Ectodermal cell (in vitro differentiated cells): ENCODE results near the gene KRTCAP2.
"Not testable (repeated sequence)": the region's sequence is repeated elsewhere in the genome, so short reads cannot be mapped to it uniquely, and the experiment has no call there.

Experiments
- H3K27ac ChIP-seq: 2 replicates; pipeline ENCODE4 v1.7.0; 2013; ENCODE audit warnings: mild to moderate bottlenecking, low read depth, low read length; ENCODE audit not compliant: insufficient read depth, poor library complexity, severe bottlenecking
- H3K27me3 ChIP-seq: 2 replicates; pipeline ENCODE4 v1.7.0; 2013; ENCODE audit warnings: mild to moderate bottlenecking, low read length; ENCODE audit not compliant: insufficient read depth, control insufficient read depth, poor library complexity, severe bottlenecking
- H3K36me3 ChIP-seq: one replicate; pipeline ENCODE4 v1.7.0; 2013; ENCODE audit warnings: low read length; ENCODE audit not compliant: control insufficient read depth, insufficient read depth
- H3K4me1 ChIP-seq: one replicate; pipeline ENCODE4 v1.7.0; 2013; ENCODE audit warnings: low read length; ENCODE audit not compliant: control insufficient read depth, insufficient read depth
- H3K4me3 ChIP-seq: 2 replicates; pipeline ENCODE4 v1.7.0; 2013; ENCODE audit warnings: low read depth, low read length, control low read depth; ENCODE audit not compliant: insufficient read depth
- H3K9me3 ChIP-seq: 2 replicates; pipeline ENCODE4 v1.7.0; 2013; ENCODE audit warnings: mild to moderate bottlenecking, low read length, moderate library complexity; ENCODE audit not compliant: control insufficient read depth
- WGBS, 2 experiments: methylation state at CpG; one replicate each; pipeline ENCODE4 v1.1.7; 2013; ENCODE audit warnings: missing lambda C conversion rate in 2 of 2; 5-methylcytosine and 5-hydroxymethylcytosine counted together

Gene KRTCAP2

GRCh38 chr1:155167166-155168104 lies 5.7 kb downstream of the KRTCAP2 start:
- Histone ChIP-seq H3K4me1 (peaks cover 17% of the 10 kb centered on the region), H3K27me3 (no peaks in the 10 kb centered on the region), H3K36me3 (no peaks in the 10 kb centered on the region), H3K27ac (peak overlapping the region; percentile 50), H3K4me3 (peak overlapping the region; percentile 33), H3K9me3 (no peaks in the 10 kb centered on the region)
- 13 to 14% methylated on average over 26 to 28 of the region's 28 CpGs for WGBS, 2 experiments

DNA sequence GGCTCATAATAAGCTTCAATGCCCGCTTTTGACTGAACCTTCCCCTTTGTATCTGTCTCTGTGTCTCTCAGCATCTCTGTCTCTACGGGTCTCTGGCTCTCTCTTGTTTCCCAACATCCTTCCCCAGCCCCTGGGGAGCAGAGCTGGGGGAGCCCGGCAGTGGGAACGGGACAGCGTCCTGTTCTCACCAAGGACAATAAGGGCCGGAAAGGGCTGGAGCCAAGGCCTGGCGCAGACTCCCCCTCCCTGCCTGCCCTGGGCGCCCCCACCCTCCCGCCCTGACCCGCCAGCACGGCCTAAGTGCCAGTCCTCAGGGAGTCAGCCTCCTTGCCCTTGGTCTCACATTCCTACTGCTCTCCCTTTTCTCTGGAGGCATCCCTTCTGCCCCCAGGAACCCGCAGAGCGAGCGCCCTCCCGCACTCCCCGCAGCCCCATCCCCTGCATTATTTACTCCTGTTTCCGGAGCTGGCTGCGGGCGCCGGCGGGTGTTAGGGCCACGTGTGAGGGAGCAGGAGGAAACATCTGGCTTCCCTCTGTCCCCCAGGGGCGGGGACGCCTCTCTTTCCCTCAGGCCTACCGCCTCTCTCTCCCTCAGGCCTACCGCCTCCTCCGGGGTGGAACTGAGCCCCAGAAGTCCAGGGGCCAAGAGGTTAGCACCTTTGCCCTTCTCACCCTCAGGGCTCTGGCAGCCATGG lies 6.5 kb downstream of the KRTCAP2 start:
- Histone ChIP-seq H3K27ac (peak overlapping the region; percentile 44), H3K27me3 (no peaks in the 10 kb centered on the region), H3K36me3 (no peaks in the 10 kb centered on the region), H3K4me3 (peak overlapping the region; percentile 10), H3K9me3 (no peaks in the 10 kb centered on the region), H3K4me1 (peaks cover 12% of the 10 kb centered on the region)
- 62 to 69% methylated on average over 27 of the region's 27 CpGs for WGBS, 2 experiments

DNA sequence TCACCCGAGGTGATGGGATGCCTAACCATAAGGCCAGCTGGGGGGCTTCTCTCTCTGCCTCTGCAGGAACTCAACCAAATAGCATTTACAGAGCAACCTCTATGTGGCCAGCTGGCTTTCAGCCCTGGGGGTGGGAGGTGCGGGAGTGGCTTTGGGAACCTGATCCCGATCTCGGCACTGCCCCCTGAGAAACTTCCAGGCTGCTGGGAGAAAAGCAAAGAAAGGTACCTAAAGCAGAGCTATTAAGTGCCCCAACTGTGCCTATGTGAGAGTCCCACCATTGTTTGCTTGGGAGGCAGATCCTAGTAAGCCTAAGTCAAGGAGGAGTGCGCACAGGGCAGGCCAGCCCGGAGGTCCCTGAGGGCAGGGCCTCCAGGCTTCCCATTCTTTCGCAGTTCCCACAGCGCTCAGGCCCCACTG lies 7.0 kb downstream of the KRTCAP2 start:
- no peak overlapping the region for H3K4me3 ChIP-seq
- 49 to 62% methylated on average over 8 of the region's 8 CpGs for WGBS, 2 experiments
- H3K27ac ChIP-seq, result peak overlapping the region; percentile 44
- H3K36me3 ChIP-seq, result no peaks in the 10 kb centered on the region
- H3K27me3 ChIP-seq, result no peaks in the 10 kb centered on the region
- H3K9me3 ChIP-seq, result no peaks in the 10 kb centered on the region
- peaks cover 12% of the 10 kb centered on the region for H3K4me1 ChIP-seq

DNA sequence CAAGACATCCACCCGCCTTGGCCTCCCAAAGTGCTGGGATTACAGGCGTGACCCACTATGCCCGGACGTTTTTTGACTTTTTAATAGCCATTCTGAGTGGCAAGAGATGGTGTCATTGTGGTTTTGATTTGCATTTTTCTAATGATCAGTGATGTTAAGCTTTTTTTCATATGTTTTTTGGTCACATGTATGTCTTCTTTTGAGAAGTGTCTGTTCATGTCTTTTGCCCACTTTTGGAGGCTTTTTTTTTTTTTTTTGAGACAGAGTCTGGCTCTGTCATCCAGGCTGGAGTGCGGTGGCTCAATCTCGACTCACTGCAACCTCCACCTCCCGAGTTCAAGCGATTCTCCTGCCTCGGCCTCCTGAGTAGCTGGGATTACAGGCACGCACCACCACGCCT lies 8.5 kb downstream of the KRTCAP2 start:
- not testable (repeated sequence) for H3K27ac ChIP-seq, H3K27me3 ChIP-seq, H3K36me3 ChIP-seq, H3K4me3 ChIP-seq, H3K9me3 ChIP-seq
- H3K4me1 ChIP-seq, result peaks cover 12% of the 10 kb centered on the region
- 87 to 95% methylated on average over 11 of the region's 11 CpGs for WGBS, 2 experiments

- 93 to 95% methylated on average over 3 to 4 of the region's 4 CpGs for WGBS, 2 experiments
Measured at GRCh38 chr1:155163785-155164184, 9.3 kb downstream of the KRTCAP2 start.

GRCh38 chr1:155162631-155163030 lies 10.5 kb downstream of the KRTCAP2 start:
- 93 to 96% methylated on average over 6 of the region's 6 CpGs for WGBS, 2 experiments
- H3K4me1 ChIP-seq, result peaks cover 12% of the 10 kb centered on the region

More at GRCh38 chr1:155163785-155164184, 9.3 kb downstream of the KRTCAP2 start:
- H3K27ac ChIP-seq, H3K9me3 ChIP-seq, H3K27me3 ChIP-seq, H3K4me3 ChIP-seq, H3K36me3 ChIP-seq: not testable (repeated sequence)
- H3K4me1 ChIP-seq, result peaks cover 12% of the 10 kb centered on the region

GRCh38 chr1:155160128-155160527 lies 13.0 kb downstream of the KRTCAP2 start:
- Histone ChIP-seq H3K36me3 (no peaks in the 10 kb centered on the region), H3K27ac (no peak overlapping the region), H3K9me3 (no peaks in the 10 kb centered on the region), H3K27me3 (no peaks in the 10 kb centered on the region), H3K4me3 (no peak overlapping the region), H3K4me1 (no peaks in the 10 kb centered on the region)
- WGBS, 2 experiments, result 92% methylated on average over 8 of the region's 8 CpGs

More at GRCh38 chr1:155162631-155163030, 10.5 kb downstream of the KRTCAP2 start:
- H3K27ac ChIP-seq, H3K36me3 ChIP-seq, H3K27me3 ChIP-seq, H3K4me3 ChIP-seq, H3K9me3 ChIP-seq: not testable (repeated sequence)

- 85 to 92% methylated on average over 1 of the region's 1 CpG for WGBS, 2 experiments
Measured at GRCh38 chr1:155158991-155159390, 14.1 kb downstream of the KRTCAP2 start.

GRCh38 chr1:155155996-155156643 lies 17.0 kb downstream of the KRTCAP2 start:
- not testable (repeated sequence) for H3K27ac ChIP-seq, H3K36me3 ChIP-seq, H3K27me3 ChIP-seq, H3K4me1 ChIP-seq, H3K9me3 ChIP-seq, H3K4me3 ChIP-seq
- 50 to 77% methylated on average over 3 of the region's 3 CpGs for WGBS, 2 experiments

More at GRCh38 chr1:155158991-155159390, 14.1 kb downstream of the KRTCAP2 start:
- no peak overlapping the region for H3K27ac ChIP-seq
- no peaks in the 10 kb centered on the region for H3K36me3 ChIP-seq
- H3K9me3 ChIP-seq, result no peaks in the 10 kb centered on the region
- no peaks in the 10 kb centered on the region for H3K27me3 ChIP-seq
- no peaks in the 10 kb centered on the region for H3K4me1 ChIP-seq
- no peak overlapping the region for H3K4me3 ChIP-seq

- H3K4me3 ChIP-seq, result no peak overlapping the region
- no peaks in the 10 kb centered on the region for H3K4me1 ChIP-seq
- H3K36me3 ChIP-seq, result no peaks in the 10 kb centered on the region
- H3K27ac ChIP-seq, result no peak overlapping the region
- H3K27me3 ChIP-seq, result peaks cover 8% of the 10 kb centered on the region
- no peaks in the 10 kb centered on the region for H3K9me3 ChIP-seq
- 90 to 100% methylated on average over 2 to 3 of the region's 3 CpGs for WGBS, 2 experiments
Measured at GRCh38 chr1:155145491-155145890, 27.6 kb downstream of the KRTCAP2 start.
